Endothelial cell of umbilical vein (primary cell): ENCODE measurements around the gene PPP1R3F. TPM values are rescaled to one million over a fixed set of nuclear protein-coding genes. Genes with fewer than 3 reads are reported as not detected.

ENCODE experiments used
- BruUV-seq: library from RNA; stranded (reverse); fragments of 400-500 nt; replicated peaks from 2 replicates; lab custom pipeline; 2021; lab: Mats Ljungman, UMichigan
- CTCF ChIA-PET: fragments of 300-600, 350-600 bp; sonication (Branson Sonifier 250); formaldehyde crosslinking; loops from one replicate; lab custom pipeline; 2021; ENCODE audit warnings: antibody characterized with exemption, inconsistent platforms; lab: Charles Lee
- POLR2A ChIA-PET: fragments of 300-600, 350-600 bp; sonication (Branson Sonifier 250); formaldehyde crosslinking; loops from one replicate; lab custom pipeline; 2021; ENCODE audit warnings: antibody characterized with exemption, inconsistent platforms; lab: Charles Lee
- DNase-seq: peaks from one replicate; pipeline ENCODE4 v3.0.0-alpha.2; 2011; ENCODE audit warnings: low read depth, low spot score
- FAIRE-seq: peaks from 2 replicates; lab custom pipeline; 2011; peaks lifted over from hg19 to GRCh38; lab: Jason Lieb, UNC
- H2AFZ ChIP-seq: 2 replicates; pipeline ENCODE4 v1.6.0; 2012; ENCODE audit warnings: low read depth, low read length, control low read depth, inconsistent platforms
- H3K27ac ChIP-seq: 2 replicates; pipeline ENCODE4 v1.5.1; 2011; ENCODE audit warnings: low read depth, mild to moderate bottlenecking, control low read depth, low read length, moderate library complexity; ENCODE audit not compliant: insufficient read depth
- H3K27me3 ChIP-seq, 2 experiments: 2 replicates each; pipeline versions ENCODE4 v1.6.0 to v1.6.1; 2011; ENCODE audit warnings: low read length in 2 of 2, mixed read lengths in 1 of 2; ENCODE audit not compliant: control insufficient read depth in 2 of 2, insufficient read depth in 2 of 2
- H3K36me3 ChIP-seq, 2 experiments: 2 replicates in 1 of 2; 3 replicates in 1 of 2; pipeline ENCODE4 v1.5.1; 2011; ENCODE audit warnings: low read length in 2 of 2, mild to moderate bottlenecking in 1 of 2, moderate library complexity in 1 of 2; ENCODE audit not compliant: control insufficient read depth in 2 of 2, insufficient read depth in 2 of 2; ENCODE audit errors: extremely low read depth in 1 of 2
- H3K4me1 ChIP-seq: 3 replicates; pipeline ENCODE4 v1.5.1; 2011; ENCODE audit warnings: mild to moderate bottlenecking, low read length; ENCODE audit not compliant: control insufficient read depth, insufficient read depth; ENCODE audit errors: extremely low read depth
- H3K4me2 ChIP-seq: 2 replicates; pipeline ENCODE4 v1.6.1; 2011; ENCODE audit warnings: low read length, control low read depth, mixed read lengths; ENCODE audit not compliant: insufficient read depth
- H3K4me3 ChIP-seq, 3 experiments: fragments of 200-600 bp in 1 of 3; sonication (generic), shearing (Covaris generic) in 1 of 3; replicated peaks in 1 of 3; 2 replicates each; pipeline ENCODE4 v1.5.1; 2011 to 2016; ENCODE audit warnings: control low read depth in 3 of 3, low read length in 3 of 3, mild to moderate bottlenecking in 2 of 3, inconsistent platforms in 1 of 3, low read depth in 1 of 3, moderate library complexity in 1 of 3; ENCODE audit not compliant: insufficient read depth in 1 of 3
- H3K79me2 ChIP-seq: 2 replicates; pipeline ENCODE4 v1.6.0; 2012; ENCODE audit warnings: low read length, inconsistent platforms; ENCODE audit not compliant: control insufficient read depth, insufficient read depth
- H3K9ac ChIP-seq: replicated peaks from 2 replicates; pipeline ENCODE3; 2011; ENCODE audit warnings: low read length, control low read depth; ENCODE audit not compliant: insufficient read depth; ENCODE audit errors: extremely low read depth
- H3K9me1 ChIP-seq: replicated peaks from 3 replicates; pipeline ENCODE4 v1.6.0; 2011; ENCODE audit warnings: mild to moderate bottlenecking, low read length; ENCODE audit not compliant: control insufficient read depth, insufficient read depth; ENCODE audit errors: extremely low read depth
- H3K9me3 ChIP-seq: replicated peaks from 2 replicates; pipeline ENCODE4 v1.5.1; 2012; ENCODE audit warnings: low read length, inconsistent platforms; ENCODE audit not compliant: control insufficient read depth, insufficient read depth
- H4K20me1 ChIP-seq: replicated peaks from 2 replicates; pipeline ENCODE3; 2011; ENCODE audit warnings: mild to moderate bottlenecking, low read length; ENCODE audit not compliant: control insufficient read depth, insufficient read depth; ENCODE audit errors: extremely low read depth
- EZH2 ChIP-seq: IDR thresholded peaks from 2 replicates; pipeline ENCODE4 v1.6.1; 2012; ENCODE audit warnings: borderline replicate concordance, low read depth, mild to moderate bottlenecking, moderate library complexity, low read length, inconsistent platforms; ENCODE audit not compliant: severe bottlenecking
- GATA2 ChIP-seq: IDR thresholded peaks from 2 replicates; pipeline ENCODE4 v1.7.0; 2011; ENCODE audit warnings: low read depth, mild to moderate bottlenecking, moderate library complexity, mixed read lengths, low read length; ENCODE audit not compliant: insufficient read length, insufficient read depth
- POLR2A ChIP-seq: IDR thresholded peaks from 2 replicates; pipeline ENCODE4 v1.6.1; 2012; ENCODE audit warnings: low read depth, mild to moderate bottlenecking, control low read depth, low read length
- dilution Hi-C: fragments of 300-500 bp; cut with MboI; formaldehyde crosslinking; loops from one replicate; pipeline ENCODE4 v1.15.0; 2019; ENCODE audit warnings: low sequenced_read_pairs; ENCODE audit not compliant: extremely low pct_ligation_motif_present
- intact Hi-C: fragments of 100-400 bp; cut with micrococcal nuclease; formaldehyde crosslinking; loops from one replicate; pipeline ENCODE4 v1.10.0; 2022
- polyA plus RNA-seq, 4 experiments: library from polyadenylated mRNA; depleted of rRNA in 3 of 4; stranded (reverse) in 3 of 4; unstranded in 1 of 4; fragments of >200 nt; gene quantifications; 2 replicates each; pipeline versions ENCODE4 v1.2.1 to v1.2.3, GENCODE V29; 2011 to 2012; ENCODE audit warnings: missing spikeins in 1 of 4
- total RNA-seq: library from RNA; stranded (reverse); gene quantifications from 2 replicates; pipeline ENCODE4 v1.2.3, GENCODE V29; 2021
- TF ChIP-seq, protein P1 (sequence below): IDR thresholded peaks from 2 replicates; pipeline ENCODE4 v1.6.1; 2011; ENCODE audit not compliant: insufficient read depth, insufficient read length
- TF ChIP-seq, protein P2 (sequence below), 2 donors: IDR thresholded peaks; 1 replicate in 1 of 2; 2 replicates in 1 of 2; pipeline ENCODE4 v1.5.1; 2011; ENCODE audit warnings: low read length in 2 of 2, mild to moderate bottlenecking in 2 of 2, moderate library complexity in 2 of 2, control low read depth in 1 of 2, inconsistent platforms in 1 of 2, low read depth in 1 of 2; ENCODE audit not compliant: insufficient read depth in 1 of 2; ENCODE audit errors: extremely low read depth in 1 of 2

Gene PPP1R3F
- total and polyA plus RNA-seq, 2 donors (not counting 3 experiments of a cell fraction or from before 2014, with no cell fraction given) = 1.5 to 2.5 TPM

DNA sequence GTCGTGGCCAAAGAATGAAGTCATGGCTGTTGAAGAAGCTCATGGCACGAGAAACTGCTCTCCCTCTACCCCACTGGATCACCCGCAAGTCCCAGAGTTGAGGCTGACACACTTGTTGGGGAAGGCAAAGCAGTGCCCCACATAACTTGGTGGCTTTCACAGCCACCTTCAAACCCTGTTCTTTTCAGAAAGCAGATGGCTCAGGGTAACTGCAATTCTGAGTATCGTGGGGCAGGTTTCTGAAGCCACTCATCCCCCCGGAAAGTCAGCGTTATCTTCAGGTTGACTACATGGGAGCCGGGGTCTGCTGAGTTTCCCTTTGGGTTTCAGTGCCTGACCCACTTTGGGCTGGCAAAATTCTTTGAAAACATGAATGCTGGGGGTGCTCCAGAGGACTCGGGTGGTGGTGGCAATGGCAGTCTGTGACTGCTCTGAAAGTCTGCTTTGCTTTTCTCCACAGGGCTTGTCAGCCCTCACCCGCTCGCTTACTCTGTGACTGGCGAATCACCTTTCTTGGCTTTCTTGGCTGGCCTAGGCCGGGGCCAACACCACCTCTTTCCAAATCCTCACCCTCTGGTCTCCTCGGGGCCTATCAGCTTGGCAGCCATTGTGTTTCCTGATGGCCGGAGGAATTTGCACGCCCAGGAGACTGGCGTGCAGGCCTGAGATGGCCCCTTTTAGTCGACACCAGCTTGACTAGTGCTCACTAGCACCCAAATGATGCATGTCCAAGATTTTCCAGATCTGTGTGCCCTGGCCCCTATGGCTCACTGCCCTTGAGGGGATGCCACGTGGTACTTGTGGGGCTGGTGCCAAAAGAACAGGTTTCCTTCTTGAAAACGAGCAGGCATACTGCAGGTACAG lies 7.3 kb downstream of the PPP1R3F start:
- BruUV-seq = no TSS peak

DNA sequence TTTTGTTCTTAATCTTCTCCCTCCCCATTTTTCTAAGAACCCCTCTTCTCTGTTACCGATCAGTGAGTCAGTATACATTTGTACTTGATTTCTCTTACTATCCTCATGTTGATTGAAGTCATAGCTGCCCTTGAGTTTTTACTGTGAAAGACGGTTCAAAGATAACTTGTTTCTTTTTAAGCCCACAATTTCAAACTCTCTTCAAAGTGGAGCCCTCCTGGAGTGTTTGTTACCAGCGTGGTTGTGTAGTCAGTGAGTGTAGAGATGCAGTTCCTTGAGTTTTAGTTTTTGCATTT lies 7.9 kb downstream of the PPP1R3F start:
- H4K20me1 ChIP-seq = no peaks in the 10 kb centered on the region
- H3K4me1 ChIP-seq = no peaks in the 10 kb centered on the region
- H3K36me3 ChIP-seq = no peaks in the 10 kb centered on the region
- intact Hi-C loops = loop anchor here (5.0 kb wide), 1 partner anchor 560 kb away; no protein-coding TSS in a partner anchor
- no peak for DNase-seq
- H3K9ac ChIP-seq = no peak overlapping the region
- TF ChIP-seq, protein P1, sequence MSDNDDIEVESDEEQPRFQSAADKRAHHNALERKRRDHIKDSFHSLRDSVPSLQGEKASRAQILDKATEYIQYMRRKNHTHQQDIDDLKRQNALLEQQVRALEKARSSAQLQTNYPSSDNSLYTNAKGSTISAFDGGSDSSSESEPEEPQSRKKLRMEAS = no peak
- no peak for TF ChIP-seq EZH2
- no peak for TF ChIP-seq GATA2
- no peaks in the 10 kb centered on the region for H3K9me3 ChIP-seq
- ChIA-PET CTCF (no interaction called here), POLR2A (no interaction called here)
- H3K9me1 ChIP-seq = no peaks in the 10 kb centered on the region
- H3K4me3 ChIP-seq = no peak overlapping the region
- BruUV-seq = no TSS peak
- H3K79me2 ChIP-seq = peaks cover 1% of the 10 kb centered on the region
- peak; percentile 50 for FAIRE-seq
- no peak overlapping the region for H3K27ac ChIP-seq
- no peak overlapping the region for H3K4me2 ChIP-seq
- H2AFZ ChIP-seq = no peak overlapping the region
- dilution Hi-C loops = no loop called here
- no peaks in the 10 kb centered on the region for H3K27me3 ChIP-seq

More for the DNA sequence above, 7.3 kb downstream of the PPP1R3F start:
- POLR2A ChIA-PET = no interaction called here
- Histone ChIP-seq H3K4me1 (no peaks in the 10 kb centered on the region), H3K27me3 (no peaks in the 10 kb centered on the region), H3K9ac (no peak overlapping the region), H3K4me2 (no peak overlapping the region), H3K36me3 (no peaks in the 10 kb centered on the region), H3K4me3 (no peak overlapping the region), H3K79me2 (peaks cover 4% of the 10 kb centered on the region), H2AFZ (no peak overlapping the region), H4K20me1 (no peaks in the 10 kb centered on the region), H3K9me1 (no peaks in the 10 kb centered on the region), H3K9me3 (no peaks in the 10 kb centered on the region), H3K27ac (no peak overlapping the region)
- intact Hi-C loops (loop anchor here (5.0 kb wide), 1 partner anchor 560 kb away; no protein-coding TSS in a partner anchor), dilution Hi-C loops (no loop called here)
- FAIRE-seq (peak; percentile 35), DNase-seq (no peak)
- TF ChIP-seq POLR2A = no peak
- TF ChIP-seq, protein P2, sequence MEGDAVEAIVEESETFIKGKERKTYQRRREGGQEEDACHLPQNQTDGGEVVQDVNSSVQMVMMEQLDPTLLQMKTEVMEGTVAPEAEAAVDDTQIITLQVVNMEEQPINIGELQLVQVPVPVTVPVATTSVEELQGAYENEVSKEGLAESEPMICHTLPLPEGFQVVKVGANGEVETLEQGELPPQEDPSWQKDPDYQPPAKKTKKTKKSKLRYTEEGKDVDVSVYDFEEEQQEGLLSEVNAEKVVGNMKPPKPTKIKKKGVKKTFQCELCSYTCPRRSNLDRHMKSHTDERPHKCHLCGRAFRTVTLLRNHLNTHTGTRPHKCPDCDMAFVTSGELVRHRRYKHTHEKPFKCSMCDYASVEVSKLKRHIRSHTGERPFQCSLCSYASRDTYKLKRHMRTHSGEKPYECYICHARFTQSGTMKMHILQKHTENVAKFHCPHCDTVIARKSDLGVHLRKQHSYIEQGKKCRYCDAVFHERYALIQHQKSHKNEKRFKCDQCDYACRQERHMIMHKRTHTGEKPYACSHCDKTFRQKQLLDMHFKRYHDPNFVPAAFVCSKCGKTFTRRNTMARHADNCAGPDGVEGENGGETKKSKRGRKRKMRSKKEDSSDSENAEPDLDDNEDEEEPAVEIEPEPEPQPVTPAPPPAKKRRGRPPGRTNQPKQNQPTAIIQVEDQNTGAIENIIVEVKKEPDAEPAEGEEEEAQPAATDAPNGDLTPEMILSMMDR (IDR thresholded peaks at IDR 0.05; ENCODE audit: extremely low read depth in 1 of 2, insufficient read depth in 1 of 2, low read depth in 1 of 2, low read length in 2 of 2) = no peak
- CTCF ChIA-PET = no interaction called here
